ENCODE measurements around the gene AMELX. TPM values are rescaled to one million over a fixed set of nuclear protein-coding genes. Genes with fewer than 3 reads are reported as not detected.

AMELX gene
- total RNA-seq, 1 donor from 2014 or later = not detected

DNA sequence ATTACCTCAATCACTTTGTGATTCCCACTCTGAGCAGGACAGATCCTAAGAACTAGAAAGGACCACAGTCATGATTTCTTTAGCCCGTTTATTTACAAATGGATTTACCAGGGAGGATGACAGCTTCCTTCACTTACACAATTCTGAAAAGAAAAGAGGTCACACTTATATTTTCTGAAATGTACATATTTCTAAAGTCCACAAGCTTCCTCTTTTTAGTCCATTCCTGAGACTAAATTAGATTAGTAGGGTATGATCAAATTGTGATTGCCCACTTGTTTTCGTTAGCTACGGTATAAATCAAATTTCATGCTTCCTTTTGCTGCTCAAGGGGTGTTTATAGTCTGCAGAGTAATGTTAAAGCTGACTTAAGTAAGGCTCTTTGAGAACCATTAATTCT, 7.6 kb upstream of the AMELX start:
- TF ChIP-seq, protein P1, sequence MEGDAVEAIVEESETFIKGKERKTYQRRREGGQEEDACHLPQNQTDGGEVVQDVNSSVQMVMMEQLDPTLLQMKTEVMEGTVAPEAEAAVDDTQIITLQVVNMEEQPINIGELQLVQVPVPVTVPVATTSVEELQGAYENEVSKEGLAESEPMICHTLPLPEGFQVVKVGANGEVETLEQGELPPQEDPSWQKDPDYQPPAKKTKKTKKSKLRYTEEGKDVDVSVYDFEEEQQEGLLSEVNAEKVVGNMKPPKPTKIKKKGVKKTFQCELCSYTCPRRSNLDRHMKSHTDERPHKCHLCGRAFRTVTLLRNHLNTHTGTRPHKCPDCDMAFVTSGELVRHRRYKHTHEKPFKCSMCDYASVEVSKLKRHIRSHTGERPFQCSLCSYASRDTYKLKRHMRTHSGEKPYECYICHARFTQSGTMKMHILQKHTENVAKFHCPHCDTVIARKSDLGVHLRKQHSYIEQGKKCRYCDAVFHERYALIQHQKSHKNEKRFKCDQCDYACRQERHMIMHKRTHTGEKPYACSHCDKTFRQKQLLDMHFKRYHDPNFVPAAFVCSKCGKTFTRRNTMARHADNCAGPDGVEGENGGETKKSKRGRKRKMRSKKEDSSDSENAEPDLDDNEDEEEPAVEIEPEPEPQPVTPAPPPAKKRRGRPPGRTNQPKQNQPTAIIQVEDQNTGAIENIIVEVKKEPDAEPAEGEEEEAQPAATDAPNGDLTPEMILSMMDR (IDR thresholded peaks at IDR 0.05; ENCODE audit: unreplicated experiment) = no peak
- Mint-ChIP-seq H3K4me3 (no peak overlapping the region), H3K27me3 (ENCODE audit: low read depth) (no peaks in the 10 kb centered on the region), H3K27ac (no peak overlapping the region), H3K36me3 (no peaks in the 10 kb centered on the region), H3K4me1 (no peaks in the 10 kb centered on the region), H3K9me3 (peaks cover 28% of the 10 kb centered on the region)
- no peak for DNase-seq (ENCODE audit: low spot score in 2 of 2, unreplicated experiment in 2 of 2)

DNA sequence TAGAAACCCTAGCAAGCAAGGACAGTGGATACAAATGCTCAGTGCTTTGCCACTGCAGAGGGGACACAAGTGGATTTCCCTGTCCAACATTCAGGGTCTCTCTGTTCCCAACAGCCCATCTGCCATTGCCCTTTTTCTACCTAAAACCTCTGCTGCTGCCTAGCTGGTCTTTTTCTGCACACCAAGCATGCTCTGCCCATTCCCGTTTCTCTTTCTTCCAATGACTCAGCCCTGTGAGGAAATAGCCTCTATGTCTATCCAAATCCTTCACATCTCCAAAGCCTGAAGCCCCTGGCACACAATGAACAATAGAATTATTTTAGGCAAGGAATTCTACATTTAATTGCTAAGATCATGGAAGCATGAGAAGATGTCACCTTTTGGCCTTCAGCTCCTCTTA, 5.7 kb upstream of the AMELX start:
- no peaks in the 10 kb centered on the region for H3K27me3 Mint-ChIP-seq (ENCODE audit: low read depth)
- peaks cover 22% of the 10 kb centered on the region for H3K9me3 Mint-ChIP-seq
- H3K36me3 Mint-ChIP-seq = no peaks in the 10 kb centered on the region
- no peak for DNase-seq (ENCODE audit: low spot score in 2 of 2, unreplicated experiment in 2 of 2)
- TF ChIP-seq, protein P1 (IDR thresholded peaks at IDR 0.05; ENCODE audit: unreplicated experiment) = no peak
- no peak overlapping the region for H3K4me3 Mint-ChIP-seq
- H3K27ac Mint-ChIP-seq = no peak overlapping the region
- no peaks in the 10 kb centered on the region for H3K4me1 Mint-ChIP-seq

DNA sequence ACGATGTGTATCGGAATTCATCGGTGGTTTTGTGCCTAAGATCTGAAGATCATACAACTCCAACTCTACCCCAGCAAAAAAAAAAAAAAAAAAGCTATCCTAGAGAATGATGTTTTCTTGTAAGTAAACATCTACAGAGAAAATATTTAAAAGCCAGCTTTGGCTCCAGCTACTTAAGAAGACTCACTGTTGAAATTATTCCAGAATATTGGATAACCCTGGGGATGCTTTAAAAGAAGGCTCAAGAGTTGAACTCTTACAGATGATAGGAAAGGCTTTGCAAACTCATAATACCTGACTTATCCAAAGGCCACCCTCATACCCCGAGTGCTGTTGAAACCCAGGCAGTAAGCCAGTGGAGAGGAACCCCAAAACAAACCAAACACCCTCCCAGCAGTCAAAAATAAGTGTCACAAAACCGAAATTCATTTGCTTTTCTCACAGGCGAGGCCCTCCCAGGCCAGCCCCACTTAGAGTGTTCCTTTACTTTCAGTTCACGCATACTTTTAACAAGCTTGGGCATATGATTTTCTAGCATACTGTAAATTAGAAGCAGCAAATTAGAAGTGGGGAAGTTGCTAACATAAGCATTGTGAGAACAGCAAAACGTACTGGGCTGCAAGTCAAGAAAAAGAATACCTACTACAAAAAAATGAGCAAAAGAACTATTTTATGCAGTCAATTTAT, 2.7 kb upstream of the AMELX start:
- H3K27me3 Mint-ChIP-seq (ENCODE audit: low read depth) = no peaks in the 10 kb centered on the region
- no peaks in the 10 kb centered on the region for H3K36me3 Mint-ChIP-seq
- H3K4me1 Mint-ChIP-seq = no peaks in the 10 kb centered on the region
- TF ChIP-seq, protein P1 (IDR thresholded peaks at IDR 0.05; ENCODE audit: unreplicated experiment) = no peak
- H3K4me3 Mint-ChIP-seq = no peak overlapping the region
- H3K9me3 Mint-ChIP-seq = peaks cover 9% of the 10 kb centered on the region
- no peak overlapping the region for H3K27ac Mint-ChIP-seq
- DNase-seq (ENCODE audit: low spot score in 2 of 2, unreplicated experiment in 2 of 2) = no peak

DNA sequence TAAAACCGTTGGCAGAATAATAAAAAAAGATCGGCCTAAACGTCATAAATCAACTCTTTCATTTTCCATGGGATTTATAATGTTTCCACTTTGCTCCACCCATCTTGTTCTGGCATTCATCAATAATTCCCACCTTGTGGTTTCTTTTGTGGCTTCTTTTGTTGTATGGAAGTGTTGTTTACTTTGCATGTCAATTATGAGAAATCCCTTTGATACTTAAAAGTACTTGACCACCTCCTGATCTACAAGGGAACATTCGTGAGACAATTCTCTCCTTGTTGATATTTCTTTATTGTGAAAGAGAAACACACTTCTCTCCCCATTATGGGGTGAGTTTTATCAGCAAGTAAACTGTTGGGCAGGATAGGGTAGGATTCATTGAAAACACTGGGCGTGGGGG, 2.8 kb downstream of the AMELX start:
- TF ChIP-seq, protein P1 (IDR thresholded peaks at IDR 0.05; ENCODE audit: unreplicated experiment) = no peak
- H3K9me3 Mint-ChIP-seq = peaks cover 19% of the 10 kb centered on the region
- DNase-seq (ENCODE audit: low spot score in 2 of 2, unreplicated experiment in 2 of 2) = no peak
- H3K36me3 Mint-ChIP-seq = no peaks in the 10 kb centered on the region
- H3K4me1 Mint-ChIP-seq = no peaks in the 10 kb centered on the region
- H3K27me3 Mint-ChIP-seq (ENCODE audit: low read depth) = no peaks in the 10 kb centered on the region
- no peak overlapping the region for H3K4me3 Mint-ChIP-seq
- H3K27ac Mint-ChIP-seq = no peak overlapping the region

DNA sequence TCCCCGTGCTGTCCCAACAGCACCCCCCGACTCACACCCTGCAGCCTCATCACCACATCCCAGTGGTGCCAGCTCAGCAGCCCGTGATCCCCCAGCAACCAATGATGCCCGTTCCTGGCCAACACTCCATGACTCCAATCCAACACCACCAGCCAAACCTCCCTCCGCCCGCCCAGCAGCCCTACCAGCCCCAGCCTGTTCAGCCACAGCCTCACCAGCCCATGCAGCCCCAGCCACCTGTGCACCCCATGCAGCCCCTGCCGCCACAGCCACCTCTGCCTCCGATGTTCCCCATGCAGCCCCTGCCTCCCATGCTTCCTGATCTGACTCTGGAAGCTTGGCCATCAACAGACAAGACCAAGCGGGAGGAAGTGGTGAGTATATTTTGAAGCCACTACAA, 5.4 kb downstream of the AMELX start:
- no peak overlapping the region for H3K27ac Mint-ChIP-seq

More for the DNA sequence above, 5.4 kb downstream of the AMELX start:
- Mint-ChIP-seq H3K9me3 (peaks cover 20% of the 10 kb centered on the region), H3K36me3 (no peaks in the 10 kb centered on the region), H3K4me3 (no peak overlapping the region), H3K4me1 (no peaks in the 10 kb centered on the region), H3K27me3 (ENCODE audit: low read depth) (no peaks in the 10 kb centered on the region)
- TF ChIP-seq, protein P1 (IDR thresholded peaks at IDR 0.05; ENCODE audit: unreplicated experiment) = no peak
- no peak for DNase-seq (ENCODE audit: low spot score in 2 of 2, unreplicated experiment in 2 of 2)

Measured in mesothelial cell of epicardium (in vitro differentiated cells).